H9 (cell line): Measurements from ENCODE around the gene DPEP2. TPM values are rescaled to one million over a fixed set of nuclear protein-coding genes. Genes with fewer than 3 reads are reported as not detected.

Experiments
- DNase-seq: peaks from one replicate; pipeline ENCODE4 v3.0.0-alpha.2; 2017
- H2AFZ ChIP-seq: one replicate; pipeline ENCODE4 v1.6.1; 2013; ENCODE audit warnings: mild to moderate bottlenecking, low read length, control low read depth, moderate library complexity
- H2AK5ac ChIP-seq: 2 replicates; pipeline ENCODE4 v1.6.1; 2013; ENCODE audit warnings: low read length, control low read depth, mixed read lengths; ENCODE audit not compliant: insufficient read length
- H2BK120ac ChIP-seq: one replicate; pipeline ENCODE4 v1.6.1; 2013; ENCODE audit warnings: low read depth, mild to moderate bottlenecking, low read length, control low read depth, inconsistent platforms; ENCODE audit not compliant: poor library complexity, severe bottlenecking
- H2BK12ac ChIP-seq: 2 replicates; pipeline ENCODE4 v1.6.1; 2013; ENCODE audit warnings: low read length, control low read depth, mixed read lengths, low read depth; ENCODE audit not compliant: insufficient read length
- H2BK15ac ChIP-seq: 2 replicates; pipeline ENCODE4 v1.6.1; 2013; ENCODE audit warnings: low read depth, low read length, control low read depth
- H2BK20ac ChIP-seq: one replicate; pipeline ENCODE4 v1.6.1; 2013; ENCODE audit warnings: low read depth, mild to moderate bottlenecking, low read length, control low read depth, inconsistent platforms; ENCODE audit not compliant: poor library complexity, severe bottlenecking
- H2BK5ac ChIP-seq: 2 replicates; pipeline ENCODE4 v1.6.1; 2013; ENCODE audit warnings: low read length, control low read depth, mixed read lengths; ENCODE audit not compliant: insufficient read length
- H3K14ac ChIP-seq: 2 replicates; pipeline ENCODE4 v1.6.1; 2013; ENCODE audit warnings: low read length, control low read depth; ENCODE audit not compliant: insufficient read depth
- H3K18ac ChIP-seq: 2 replicates; pipeline ENCODE4 v1.6.1; 2013; ENCODE audit warnings: low read depth, mild to moderate bottlenecking, mixed read lengths, low read length, control low read depth; ENCODE audit not compliant: insufficient read length
- H3K23ac ChIP-seq: 2 replicates; pipeline ENCODE4 v1.6.1; 2013; ENCODE audit warnings: low read length, control low read depth, mixed read lengths, low read depth; ENCODE audit not compliant: insufficient read length
- H3K23me2 ChIP-seq: 2 replicates; pipeline ENCODE4 v1.6.1; 2013; ENCODE audit warnings: low read depth, mild to moderate bottlenecking, mixed read lengths, low read length, control low read depth; ENCODE audit not compliant: insufficient read length, poor library complexity, severe bottlenecking
- H3K27ac ChIP-seq: 2 replicates; pipeline ENCODE4 v1.5.1; 2013; ENCODE audit warnings: low read length, control low read depth, mixed read lengths, low read depth; ENCODE audit not compliant: insufficient read length
- H3K27me3 ChIP-seq: 2 replicates; pipeline ENCODE4 v1.6.1; 2013; ENCODE audit warnings: low read length, control low read depth, inconsistent platforms; ENCODE audit not compliant: insufficient read depth
- H3K4ac ChIP-seq: 2 replicates; pipeline ENCODE4 v1.6.1; 2013; ENCODE audit warnings: low read depth, mild to moderate bottlenecking, control low read depth, inconsistent platforms, low read length, moderate library complexity
- H3K4me1 ChIP-seq: 2 replicates; pipeline ENCODE4 v1.6.1; 2013; ENCODE audit warnings: low read length, control low read depth, inconsistent platforms; ENCODE audit not compliant: insufficient read depth
- H3K4me2 ChIP-seq: 2 replicates; pipeline ENCODE4 v1.6.1; 2013; ENCODE audit warnings: low read length, control low read depth, mixed read lengths; ENCODE audit not compliant: insufficient read length, insufficient read depth
- H3K56ac ChIP-seq: 2 replicates; pipeline ENCODE4 v1.6.1; 2013; ENCODE audit warnings: low read depth, mild to moderate bottlenecking, mixed read lengths, low read length, control low read depth; ENCODE audit not compliant: insufficient read length
- H3K79me1 ChIP-seq: 2 replicates; pipeline ENCODE4 v1.6.1; 2013; ENCODE audit warnings: low read depth, mild to moderate bottlenecking, moderate library complexity, low read length, control low read depth, inconsistent platforms; ENCODE audit not compliant: insufficient read depth, poor library complexity, severe bottlenecking
- H3K79me2 ChIP-seq: 2 replicates; pipeline ENCODE4 v1.6.1; 2013; ENCODE audit warnings: low read length, control low read depth, inconsistent platforms; ENCODE audit not compliant: insufficient read depth
- H3K9ac ChIP-seq: 2 replicates; pipeline ENCODE4 v1.6.1; 2013; ENCODE audit warnings: low read length, control low read depth, mixed read lengths; ENCODE audit not compliant: insufficient read length; ENCODE audit errors: extremely low read depth
- H3K9me3 ChIP-seq: one replicate; pipeline ENCODE4 v1.6.1; 2013; ENCODE audit warnings: low read depth, low read length, inconsistent platforms; ENCODE audit not compliant: control insufficient read depth
- H3T11ph ChIP-seq: one replicate; pipeline ENCODE4 v1.6.1; 2013; ENCODE audit warnings: mild to moderate bottlenecking, low read length, control low read depth, inconsistent platforms
- H4K20me1 ChIP-seq: one replicate; pipeline ENCODE4 v1.6.1; 2013; ENCODE audit not compliant: control insufficient read depth, insufficient read length, insufficient read depth
- H4K5ac ChIP-seq: 2 replicates; pipeline ENCODE4 v1.6.1; 2013; ENCODE audit warnings: low read depth, mild to moderate bottlenecking, mixed read lengths, low read length, control low read depth; ENCODE audit not compliant: insufficient read length
- H4K8ac ChIP-seq: replicated peaks from 2 replicates; pipeline ENCODE4 v1.6.1; 2013; ENCODE audit warnings: low read length, control low read depth, mixed read lengths, low read depth; ENCODE audit not compliant: insufficient read length
- H4K91ac ChIP-seq: 2 replicates; pipeline ENCODE4 v1.6.1; 2013; ENCODE audit warnings: low read depth, mild to moderate bottlenecking, moderate library complexity, mixed read lengths, low read length, control low read depth; ENCODE audit not compliant: insufficient read length
- H3K27ac Mint-ChIP-seq, 3 experiments: 2 replicates in 2 of 3; 3 replicates in 1 of 3; pipeline ENCODE4 v1.8.0; 2020 to 2021; ENCODE audit warnings: mixed read lengths in 3 of 3, mild to moderate bottlenecking in 1 of 3, moderate library complexity in 1 of 3
- H3K27me3 Mint-ChIP-seq: 2 replicates; pipeline ENCODE4 v1.8.0; 2021; ENCODE audit warnings: low read depth, mild to moderate bottlenecking, moderate library complexity, mixed read lengths
- H3K36me3 Mint-ChIP-seq, 3 experiments: 2 replicates in 2 of 3; 3 replicates in 1 of 3; pipeline ENCODE4 v1.8.0; 2020 to 2021; ENCODE audit warnings: low read depth in 3 of 3, mixed read lengths in 3 of 3; ENCODE audit not compliant: insufficient read depth in 1 of 3
- H3K4me1 Mint-ChIP-seq, 2 experiments: 2 replicates each; pipeline ENCODE4 v1.8.0; 2020; ENCODE audit warnings: mixed read lengths in 2 of 2
- H3K4me3 Mint-ChIP-seq, 2 experiments: 2 replicates in 1 of 2; 3 replicates in 1 of 2; pipeline ENCODE4 v1.8.0; 2020 to 2021; ENCODE audit warnings: mild to moderate bottlenecking in 2 of 2, mixed read lengths in 2 of 2, moderate library complexity in 1 of 2
- H3K9me3 Mint-ChIP-seq, 2 experiments: 2 replicates in 1 of 2; 3 replicates in 1 of 2; pipeline ENCODE4 v1.8.0; 2020; ENCODE audit warnings: mild to moderate bottlenecking in 2 of 2, mixed read lengths in 2 of 2, moderate library complexity in 1 of 2
- CTCF ChIP-seq: fragments of 200-600 bp; sonication (generic); conservative IDR thresholded peaks from 3 replicates; pipeline ENCODE4 v1.8.0; 2021; ENCODE audit warnings: antibody characterized with exemption, mild to moderate bottlenecking
- WGBS: extraction: QIAGEN DNeasy Blood & Tissue Kit; methylation state at CpG from one replicate; pipeline ENCODE4 v1.1.7; 2013; ENCODE audit warnings: missing lambda C conversion rate, low lambda C conversion rate, mixed read lengths; ENCODE audit not compliant: insufficient read length; ENCODE audit errors: extremely low coverage; 5-methylcytosine and 5-hydroxymethylcytosine counted together
- total RNA-seq: library from RNA; stranded (reverse); gene quantifications from 2 replicates; pipeline ENCODE4 v1.2.1, GENCODE V29; 2021

Gene DPEP2
- total RNA-seq, 1 experiment from 2014 or later, result not detected

- Histone ChIP-seq H2BK15ac (no peak overlapping the region), H3K4ac (no peak overlapping the region), H3K14ac (no peak overlapping the region), H4K91ac (no peak overlapping the region), H3K4me2 (no peak overlapping the region), H2AFZ (no peak overlapping the region), H3K9ac (no peak overlapping the region), H2BK12ac (no peak overlapping the region), H3T11ph (no peak overlapping the region), H3K4me1 (no peaks in the 10 kb centered on the region), H3K79me1 (no peaks in the 10 kb centered on the region), H3K23ac (no peak overlapping the region), H4K5ac (no peak overlapping the region), H3K27ac (no peak overlapping the region), H2AK5ac (no peak overlapping the region), H3K56ac (no peak overlapping the region), H4K8ac (no peak overlapping the region), H3K27me3 (no peaks in the 10 kb centered on the region), H3K9me3 (no peaks in the 10 kb centered on the region), H2BK120ac (no peak overlapping the region), H3K23me2 (no peaks in the 10 kb centered on the region), H2BK20ac (no peak overlapping the region), H3K18ac (no peak overlapping the region), H2BK5ac (no peak overlapping the region), H3K79me2 (no peaks in the 10 kb centered on the region), H4K20me1 (no peaks in the 10 kb centered on the region)
- Mint-ChIP-seq H3K27me3 (no peaks in the 10 kb centered on the region), H3K27ac (no peak overlapping the region), H3K9me3 (no peaks in the 10 kb centered on the region), H3K4me1 (peaks cover 2 to 15% of the 10 kb centered on the region in 2 experiments; a peak in 2 of 4 replicates), H3K36me3 (peaks cover 11 to 64% (median 36%) of the 10 kb centered on the region in 3 experiments; a peak in 5 of 7 replicates), H3K4me3 (no peak overlapping the region)
- DNase-seq, result no peak
- no CpG with 5 or more reads among the region's 20 CpGs for WGBS
- no peak for TF ChIP-seq CTCF
These were observed 53.1 kb downstream of the DPEP2 start for GRCh38 chr16:67946128-67946569.
